ENCODE measurements around the gene HIRA.

DNA sequence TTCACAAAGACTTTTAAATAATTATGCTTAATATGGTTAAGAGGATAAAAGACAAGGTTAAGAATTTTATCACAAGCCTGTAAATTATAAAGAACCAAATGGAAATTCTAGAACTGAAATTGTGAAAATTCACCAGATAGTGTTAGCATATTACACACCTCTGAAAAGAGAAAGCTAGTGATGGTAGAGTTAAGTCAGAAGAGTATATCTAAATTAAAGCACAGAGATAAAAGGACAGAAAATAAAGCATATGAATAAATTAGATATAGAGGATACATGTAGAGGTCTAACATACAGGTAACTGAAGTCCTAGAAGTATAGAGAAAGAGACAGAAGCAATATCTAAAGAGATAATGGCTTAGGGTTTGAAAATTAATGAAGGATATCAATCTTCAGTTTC lies 135.8 kb downstream of the HIRA start:
- TF ChIP-seq, protein P1, sequence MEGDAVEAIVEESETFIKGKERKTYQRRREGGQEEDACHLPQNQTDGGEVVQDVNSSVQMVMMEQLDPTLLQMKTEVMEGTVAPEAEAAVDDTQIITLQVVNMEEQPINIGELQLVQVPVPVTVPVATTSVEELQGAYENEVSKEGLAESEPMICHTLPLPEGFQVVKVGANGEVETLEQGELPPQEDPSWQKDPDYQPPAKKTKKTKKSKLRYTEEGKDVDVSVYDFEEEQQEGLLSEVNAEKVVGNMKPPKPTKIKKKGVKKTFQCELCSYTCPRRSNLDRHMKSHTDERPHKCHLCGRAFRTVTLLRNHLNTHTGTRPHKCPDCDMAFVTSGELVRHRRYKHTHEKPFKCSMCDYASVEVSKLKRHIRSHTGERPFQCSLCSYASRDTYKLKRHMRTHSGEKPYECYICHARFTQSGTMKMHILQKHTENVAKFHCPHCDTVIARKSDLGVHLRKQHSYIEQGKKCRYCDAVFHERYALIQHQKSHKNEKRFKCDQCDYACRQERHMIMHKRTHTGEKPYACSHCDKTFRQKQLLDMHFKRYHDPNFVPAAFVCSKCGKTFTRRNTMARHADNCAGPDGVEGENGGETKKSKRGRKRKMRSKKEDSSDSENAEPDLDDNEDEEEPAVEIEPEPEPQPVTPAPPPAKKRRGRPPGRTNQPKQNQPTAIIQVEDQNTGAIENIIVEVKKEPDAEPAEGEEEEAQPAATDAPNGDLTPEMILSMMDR (IDR thresholded peaks at IDR 0.05) = no peak
- no peak for TF ChIP-seq POLR2AphosphoS5 (IDR thresholded peaks at IDR 0.05; ENCODE audit: low read depth, low read length)
- TF ChIP-seq, protein P2, sequence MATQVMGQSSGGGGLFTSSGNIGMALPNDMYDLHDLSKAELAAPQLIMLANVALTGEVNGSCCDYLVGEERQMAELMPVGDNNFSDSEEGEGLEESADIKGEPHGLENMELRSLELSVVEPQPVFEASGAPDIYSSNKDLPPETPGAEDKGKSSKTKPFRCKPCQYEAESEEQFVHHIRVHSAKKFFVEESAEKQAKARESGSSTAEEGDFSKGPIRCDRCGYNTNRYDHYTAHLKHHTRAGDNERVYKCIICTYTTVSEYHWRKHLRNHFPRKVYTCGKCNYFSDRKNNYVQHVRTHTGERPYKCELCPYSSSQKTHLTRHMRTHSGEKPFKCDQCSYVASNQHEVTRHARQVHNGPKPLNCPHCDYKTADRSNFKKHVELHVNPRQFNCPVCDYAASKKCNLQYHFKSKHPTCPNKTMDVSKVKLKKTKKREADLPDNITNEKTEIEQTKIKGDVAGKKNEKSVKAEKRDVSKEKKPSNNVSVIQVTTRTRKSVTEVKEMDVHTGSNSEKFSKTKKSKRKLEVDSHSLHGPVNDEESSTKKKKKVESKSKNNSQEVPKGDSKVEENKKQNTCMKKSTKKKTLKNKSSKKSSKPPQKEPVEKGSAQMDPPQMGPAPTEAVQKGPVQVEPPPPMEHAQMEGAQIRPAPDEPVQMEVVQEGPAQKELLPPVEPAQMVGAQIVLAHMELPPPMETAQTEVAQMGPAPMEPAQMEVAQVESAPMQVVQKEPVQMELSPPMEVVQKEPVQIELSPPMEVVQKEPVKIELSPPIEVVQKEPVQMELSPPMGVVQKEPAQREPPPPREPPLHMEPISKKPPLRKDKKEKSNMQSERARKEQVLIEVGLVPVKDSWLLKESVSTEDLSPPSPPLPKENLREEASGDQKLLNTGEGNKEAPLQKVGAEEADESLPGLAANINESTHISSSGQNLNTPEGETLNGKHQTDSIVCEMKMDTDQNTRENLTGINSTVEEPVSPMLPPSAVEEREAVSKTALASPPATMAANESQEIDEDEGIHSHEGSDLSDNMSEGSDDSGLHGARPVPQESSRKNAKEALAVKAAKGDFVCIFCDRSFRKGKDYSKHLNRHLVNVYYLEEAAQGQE (IDR thresholded peaks at IDR 0.05; ENCODE audit: insufficient read depth in 1 of 2, low read depth in 2 of 2, low read length in 1 of 2) = no peak
